GM19468 (cell line): ENCODE results near the gene CERS6.

Source experiments
- ATAC-seq: cut with Tn5 transposase; IDR thresholded peaks from one replicate; pipeline ENCODE4 v1.9.1; 2021; ENCODE audit warnings: mild to moderate bottlenecking, moderate library complexity, moderate number of reproducible peaks; ENCODE audit not compliant: unreplicated experiment; ENCODE audit errors: extremely low read depth

CERS6 gene

GRCh38 chr2:168441214-168441872 is 14.7 kb upstream of the CERS6 start:
- ATAC-seq, result no peak

DNA sequence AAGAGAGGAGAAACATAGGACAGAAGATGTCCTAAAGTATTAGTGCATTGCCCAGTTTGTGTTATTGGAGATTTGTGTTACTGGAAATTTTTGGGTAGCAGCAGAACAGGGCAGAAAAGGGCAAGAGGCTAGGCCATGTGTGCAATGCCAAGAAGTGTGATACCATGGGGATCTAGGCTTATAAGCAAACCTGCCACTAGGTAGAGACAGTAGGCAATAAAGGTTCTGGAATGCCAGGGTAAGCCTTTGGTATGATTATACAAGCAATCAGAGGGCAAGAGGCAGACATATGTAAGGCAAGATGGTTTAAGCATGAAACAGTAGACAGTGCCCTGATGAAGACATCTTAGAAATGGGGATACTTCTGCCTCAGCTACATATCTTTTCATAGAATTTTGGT is 12.3 kb upstream of the CERS6 start:
- no peak for ATAC-seq

- no peak for ATAC-seq
These were observed 10.1 kb upstream of the CERS6 start for GRCh38 chr2:168445960-168446359.

GRCh38 chr2:168448980-168449379 is 7.1 kb upstream of the CERS6 start:
- ATAC-seq, result no peak

- ATAC-seq, result no peak
These were observed 6.7 kb upstream of the CERS6 start for GRCh38 chr2:168449419-168449818.

DNA sequence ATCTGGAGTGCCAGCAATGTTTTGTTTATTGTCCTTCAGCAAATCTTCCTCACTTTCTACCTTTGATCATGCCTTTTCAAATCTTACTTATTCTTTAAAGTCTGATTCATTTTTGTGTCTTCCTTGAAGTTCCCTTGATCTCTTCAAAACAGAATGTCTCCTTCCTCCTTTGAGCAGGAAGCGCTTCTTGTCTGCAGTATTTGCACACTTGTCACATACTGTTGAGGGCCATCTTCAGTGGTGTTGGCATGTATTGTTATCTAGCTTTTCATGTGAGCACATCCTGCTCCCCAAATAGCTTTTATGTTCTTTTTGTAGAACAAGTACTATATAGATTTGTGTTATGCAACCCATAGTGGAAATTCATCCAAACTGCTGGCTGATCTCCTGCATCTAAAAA is 5.9 kb upstream of the CERS6 start:
- no peak for ATAC-seq

DNA sequence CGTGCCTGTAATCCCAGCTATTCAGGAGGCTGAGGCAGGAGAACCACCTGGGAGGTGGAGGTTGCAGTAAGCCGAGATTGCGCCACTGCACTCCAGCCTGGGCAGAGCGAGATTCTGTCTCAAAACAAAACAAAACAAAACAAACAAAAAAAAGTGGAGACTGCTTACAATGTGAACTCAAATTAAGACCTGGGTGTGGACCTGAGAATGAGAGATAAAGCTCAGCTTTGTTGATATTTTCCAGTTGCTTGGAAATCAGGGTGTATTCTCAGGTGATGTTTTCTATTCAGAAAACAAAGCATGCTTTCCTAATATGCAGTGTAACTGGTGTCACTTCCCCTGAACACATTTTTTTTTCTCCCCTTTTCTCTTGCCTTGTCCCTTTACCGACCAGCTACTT is 5.3 kb upstream of the CERS6 start:
- ATAC-seq, result no peak

GRCh38 chr2:168452781-168453180 is 3.3 kb upstream of the CERS6 start:
- no peak for ATAC-seq

GRCh38 chr2:168453404-168453803 is 2.7 kb upstream of the CERS6 start:
- ATAC-seq, result no peak

DNA sequence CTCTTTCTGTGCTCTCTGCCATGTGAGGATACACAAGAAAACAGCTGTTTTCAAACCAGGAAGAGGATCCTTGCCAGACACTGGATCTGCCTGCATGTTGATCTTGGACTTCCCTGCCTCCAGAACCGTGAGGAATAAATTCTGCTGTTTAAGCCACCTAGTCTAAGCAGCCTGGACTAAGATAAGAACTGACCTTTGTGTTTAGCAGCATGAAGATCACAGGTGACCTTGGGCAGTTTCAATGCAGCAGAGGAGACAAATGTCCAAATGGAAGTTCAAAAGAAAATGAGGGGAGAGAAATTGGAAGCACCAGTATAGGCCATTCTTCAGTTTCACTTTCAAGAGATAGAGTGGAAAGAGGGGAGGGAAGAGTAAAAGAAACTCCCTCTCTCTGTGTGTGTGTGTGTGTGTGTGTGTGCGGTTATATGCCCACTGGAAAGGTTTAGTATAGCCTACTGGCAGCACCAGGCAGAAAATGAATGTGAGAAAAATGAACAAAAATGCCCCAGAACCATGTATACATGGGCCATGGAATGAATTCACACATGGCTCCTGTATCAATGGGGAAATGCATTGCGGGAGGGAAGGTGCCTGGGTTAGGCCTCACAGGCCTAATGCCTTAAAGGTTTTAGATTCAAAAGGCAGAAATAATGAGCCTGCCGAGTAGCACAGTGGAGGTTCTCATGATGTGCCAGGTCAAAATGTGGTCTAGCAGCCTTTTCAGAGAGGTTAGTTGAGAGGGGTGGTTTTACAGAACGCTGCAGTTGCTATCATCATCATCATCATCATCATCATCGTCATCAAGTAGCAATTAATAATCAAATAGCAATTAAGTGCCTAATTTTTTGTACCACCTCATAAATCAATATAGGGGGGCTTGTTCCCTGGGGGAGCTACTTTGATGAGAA is 1.1 kb upstream of the CERS6 start:
- ATAC-seq, result no peak

GRCh38 chr2:168456521-168457189 is 583 bp downstream of the CERS6 start:
- ATAC-seq, result no peak

DNA sequence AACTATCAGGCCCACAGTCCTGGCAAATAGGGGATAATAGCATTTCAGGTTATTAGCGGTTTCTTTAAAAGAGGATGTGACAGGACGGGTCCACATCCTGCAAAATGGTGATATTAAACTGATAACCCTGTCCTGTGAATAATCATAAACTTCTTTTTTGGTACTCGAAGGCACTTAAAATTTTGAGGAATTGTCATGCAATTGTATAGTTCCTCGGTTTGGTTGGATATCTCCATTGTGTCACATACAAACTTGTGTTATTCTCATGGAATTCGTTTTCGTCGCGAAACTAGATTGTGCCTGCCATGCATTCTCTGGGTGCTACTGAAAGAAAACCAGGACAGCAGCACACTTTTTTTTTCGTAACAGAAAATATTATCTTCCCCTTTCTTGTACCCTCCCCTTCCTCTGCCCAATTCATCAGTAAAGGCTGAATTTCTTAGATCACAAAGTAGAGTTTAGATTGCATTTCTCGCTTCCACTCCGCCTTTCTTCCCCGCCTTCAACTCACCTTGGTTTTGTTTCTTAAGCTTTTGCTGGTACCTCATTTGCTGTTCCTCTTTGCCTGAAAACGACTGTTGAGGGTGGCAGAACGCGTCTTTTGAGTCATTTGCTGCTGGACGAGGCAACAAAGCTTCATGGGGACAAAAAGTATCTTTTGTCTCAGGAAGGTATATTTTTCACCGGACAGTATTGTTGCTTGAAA is 1.3 kb downstream of the CERS6 start:
- no peak for ATAC-seq

DNA sequence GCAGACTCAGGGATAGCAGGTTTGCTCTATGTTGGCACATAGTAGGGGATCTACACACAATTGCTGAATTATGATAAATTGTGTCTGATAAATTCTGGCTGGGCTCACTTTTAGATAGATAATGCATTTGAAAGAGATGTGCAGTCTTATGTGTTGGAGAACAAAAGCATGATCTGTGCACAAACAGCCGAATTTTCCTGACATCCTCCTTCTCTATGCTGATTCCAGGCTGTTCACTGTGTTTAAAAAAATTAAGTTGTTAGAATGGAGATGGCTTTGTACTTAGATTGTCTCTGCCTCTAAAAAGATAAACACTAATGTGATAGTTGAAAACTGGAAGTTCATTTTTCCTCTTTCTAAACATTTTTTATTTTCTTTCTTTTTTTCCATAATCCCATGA is 2.1 kb downstream of the CERS6 start:
- ATAC-seq, result no peak

- ATAC-seq, result no peak
These were observed 3.2 kb downstream of the CERS6 start for GRCh38 chr2:168459256-168459655.

DNA sequence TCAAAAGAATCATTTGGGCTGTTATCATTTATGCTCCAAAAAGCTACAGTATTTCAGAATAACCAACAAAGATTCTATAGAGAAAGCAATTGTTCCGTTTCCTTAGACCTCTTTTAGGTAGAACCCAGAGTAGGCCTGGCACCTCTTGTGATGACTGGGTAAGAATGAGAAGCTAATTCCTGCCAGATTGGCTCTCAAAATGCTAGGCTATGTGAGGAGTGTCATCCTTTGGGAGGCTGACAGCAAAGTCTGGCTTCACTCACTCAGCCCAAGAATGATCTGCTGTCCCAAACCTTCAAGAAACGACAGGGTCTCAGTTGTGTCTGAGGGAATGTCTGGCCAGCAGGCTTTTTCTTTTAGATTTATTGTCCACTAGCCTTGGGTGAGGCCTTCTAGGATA is 4.5 kb downstream of the CERS6 start:
- ATAC-seq, result no peak

GRCh38 chr2:168461178-168461941 is 5.3 kb downstream of the CERS6 start:
- ATAC-seq, result no peak

DNA sequence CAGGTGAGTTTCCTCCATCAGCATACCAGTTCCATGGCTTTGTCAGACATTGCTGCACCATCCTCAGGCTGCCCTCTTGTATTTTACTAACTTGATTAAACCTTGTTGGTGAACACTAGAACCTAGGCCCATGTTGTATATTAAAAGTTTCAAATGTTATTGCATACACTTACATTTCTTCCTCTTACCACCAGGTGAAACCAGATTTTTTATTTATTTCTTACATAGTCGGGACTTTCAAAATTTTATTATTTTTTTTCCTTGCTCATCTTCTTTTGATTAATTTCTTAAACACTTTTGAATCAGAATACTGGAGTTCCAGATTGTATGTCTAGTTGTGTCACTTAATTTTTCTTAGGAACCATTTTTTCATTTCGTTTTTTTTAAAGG is 5.9 kb downstream of the CERS6 start:
- no peak for ATAC-seq

GRCh38 chr2:168462543-168463045 is 6.5 kb downstream of the CERS6 start:
- no peak for ATAC-seq

DNA sequence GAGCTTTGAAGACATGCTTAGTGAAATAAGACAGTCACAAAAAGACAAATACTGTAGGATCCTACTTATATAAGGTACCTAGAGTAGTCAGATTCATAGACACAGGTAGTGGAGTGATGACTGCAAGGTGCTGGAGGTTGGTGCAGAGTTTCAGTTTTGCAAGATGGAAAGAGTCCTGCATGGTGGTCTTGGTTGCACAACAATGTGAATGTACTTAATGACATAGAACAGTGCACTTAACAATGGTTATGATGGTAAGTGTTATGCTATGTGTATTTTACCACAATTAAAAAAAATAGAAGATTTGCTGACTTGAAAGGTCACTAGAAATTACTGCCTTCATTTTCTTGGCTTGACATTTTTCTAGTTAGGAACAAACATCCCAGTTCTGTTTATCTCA is 9.5 kb downstream of the CERS6 start:
- ATAC-seq, result no peak
